Inflammatory macrophage (primary cell): ENCODE data around the gene MRS2.
"Not testable (repeated sequence)": the region's sequence is repeated elsewhere in the genome, so short reads cannot be mapped to it uniquely, and the experiment has no call there.

Experiments
- DNase-seq, 2 donors: peaks; one replicate each; pipeline ENCODE4 v3.0.0-alpha.2; 2020 to 2022
- total RNA-seq, 18 experiments: gene quantifications; one replicate each; lab custom pipeline; 2026; ENCODE audit warnings: mixed read lengths in 6 of 18, inconsistent platforms in 2 of 18; lab: John Stamatoyannopoulos, UW

The MRS2 gene, protein sequence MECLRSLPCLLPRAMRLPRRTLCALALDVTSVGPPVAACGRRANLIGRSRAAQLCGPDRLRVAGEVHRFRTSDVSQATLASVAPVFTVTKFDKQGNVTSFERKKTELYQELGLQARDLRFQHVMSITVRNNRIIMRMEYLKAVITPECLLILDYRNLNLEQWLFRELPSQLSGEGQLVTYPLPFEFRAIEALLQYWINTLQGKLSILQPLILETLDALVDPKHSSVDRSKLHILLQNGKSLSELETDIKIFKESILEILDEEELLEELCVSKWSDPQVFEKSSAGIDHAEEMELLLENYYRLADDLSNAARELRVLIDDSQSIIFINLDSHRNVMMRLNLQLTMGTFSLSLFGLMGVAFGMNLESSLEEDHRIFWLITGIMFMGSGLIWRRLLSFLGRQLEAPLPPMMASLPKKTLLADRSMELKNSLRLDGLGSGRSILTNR
- 24.1 to 94.2 (median 70.7) reads per million in 18 experiments for total RNA-seq

GRCh38 chr6:24402697-24403500, at the start of gene MRS2:
TSS of gene MRS2 (plus strand) at chr6:24402936. CDS start at chr6:24403047, 111 bp downstream.
- DNase-seq = peak; percentile 76 to 90

DNA sequence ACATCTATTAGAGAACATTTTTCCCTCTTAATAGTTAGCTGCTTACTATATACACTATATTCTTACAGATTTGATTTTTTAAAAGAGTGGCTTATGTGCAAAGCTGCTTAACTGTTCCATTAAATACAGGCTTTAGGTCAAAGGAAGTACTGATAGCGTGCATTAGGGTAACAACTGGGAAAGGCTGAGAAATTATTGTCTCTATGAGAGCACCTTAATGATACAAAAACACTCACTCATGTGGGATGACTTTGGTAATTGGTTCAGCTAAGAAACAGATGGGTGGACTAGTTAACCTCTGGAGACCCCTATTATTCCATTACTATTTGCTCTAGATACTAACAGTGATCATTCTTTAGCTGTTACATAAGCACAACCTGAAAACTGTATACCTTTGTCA, 48.9 kb upstream of the MRS2 start:
- no peak for DNase-seq

GRCh38 chr6:24355393-24355792, 47.3 kb upstream of the MRS2 start:
- DNase-seq = no peak

GRCh38 chr6:24356310-24356973, 46.3 kb upstream of the MRS2 start:
- DNase-seq = no peak

DNA sequence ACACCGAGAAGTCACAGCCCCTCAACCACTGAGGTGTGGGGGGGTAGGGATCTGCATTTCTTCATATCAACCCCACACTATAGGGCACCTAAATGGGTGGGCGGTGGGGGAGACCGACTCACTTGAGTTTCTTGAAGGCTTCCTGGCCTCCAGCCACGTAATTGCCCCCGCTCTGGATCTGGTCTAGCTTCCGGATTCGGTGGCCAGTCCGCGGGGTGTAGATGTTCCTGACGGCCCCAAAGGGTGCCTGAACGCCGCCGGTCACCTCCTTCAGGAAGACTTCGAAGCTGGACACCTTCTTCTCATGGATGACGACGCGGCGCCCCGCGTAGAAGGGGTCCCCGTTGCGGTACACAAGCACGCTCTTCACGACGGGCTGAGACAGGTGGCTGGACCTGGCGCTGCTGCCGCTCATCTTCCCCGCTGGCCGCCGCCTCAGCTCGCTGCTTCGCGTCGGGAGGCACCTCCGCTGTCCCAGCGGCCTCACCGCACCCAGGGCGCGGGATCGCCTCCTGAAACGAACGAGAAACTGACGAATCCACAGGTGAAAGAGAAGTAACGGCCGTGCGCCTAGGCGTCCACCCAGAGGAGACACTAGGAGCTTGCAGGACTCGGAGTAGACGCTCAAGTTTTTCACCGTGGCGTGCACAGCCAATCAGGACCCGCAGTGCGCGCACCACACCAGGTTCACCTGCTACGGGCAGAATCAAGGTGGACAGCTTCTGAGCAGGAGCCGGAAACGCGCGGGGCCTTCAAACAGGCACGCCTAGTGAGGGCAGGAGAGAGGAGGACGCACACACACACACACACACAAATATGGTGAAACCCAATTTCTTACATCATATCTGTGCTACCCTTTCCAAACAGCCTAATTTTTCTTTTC, 45.2 kb upstream of the MRS2 start, which contains the start of gene DCDC2:
Gene DCDC2, minus strand, starts transcription at position 724 of the 883 bp plus-strand sequence. Its CDS starts 309 bp downstream, at position 415.
- DNase-seq = no peak

GRCh38 chr6:24358219-24358821, 44.4 kb upstream of the MRS2 start:
- DNase-seq = no peak

- peak; percentile 65 to 87 for DNase-seq
Measured at GRCh38 chr6:24359640-24360454, 42.9 kb upstream of the MRS2 start.

DNA sequence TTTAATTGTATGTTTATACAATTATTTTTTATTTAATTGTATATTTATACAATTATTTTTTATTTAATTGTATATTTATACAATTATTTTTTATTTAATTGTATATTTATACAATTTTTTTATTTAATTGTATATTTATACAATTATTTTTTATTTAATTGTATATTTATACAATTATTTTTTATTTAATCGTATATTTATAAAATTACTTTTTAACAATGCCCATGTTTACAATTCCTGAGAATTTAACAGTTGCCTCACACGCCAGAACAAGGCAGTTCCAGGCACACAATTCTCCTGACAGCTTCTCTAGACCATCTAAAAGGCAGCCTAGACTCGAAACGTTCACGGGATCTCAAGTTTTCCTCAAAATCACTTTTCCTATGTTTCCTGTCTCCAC, 40.4 kb upstream of the MRS2 start:
- DNase-seq = not testable (repeated sequence)

DNA sequence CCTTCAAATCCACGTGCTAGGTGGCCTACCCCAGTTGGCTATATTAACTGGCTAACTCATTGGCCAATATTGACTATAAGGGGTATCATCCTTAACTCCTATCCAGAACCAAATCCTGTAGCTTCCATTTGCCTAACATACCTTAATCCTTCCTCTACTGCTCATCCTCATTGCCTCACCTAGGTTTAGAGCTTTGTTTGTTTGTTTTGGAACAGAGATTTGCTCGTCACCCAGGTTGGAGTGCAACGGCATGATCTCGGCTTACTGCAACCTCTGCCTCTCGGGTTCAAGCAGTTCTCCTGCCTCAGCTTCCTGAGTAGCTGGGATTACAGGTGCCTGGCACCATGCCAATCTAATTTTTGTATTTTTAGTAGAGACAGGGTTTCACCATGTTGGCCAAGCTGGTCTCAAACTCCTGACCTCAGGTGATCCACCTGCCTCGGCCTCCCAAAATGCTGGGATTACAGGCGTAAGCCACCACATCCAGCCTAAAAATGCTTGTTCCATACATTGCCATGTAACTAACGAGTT, 37.6 kb upstream of the MRS2 start:
- not testable (repeated sequence) for DNase-seq

GRCh38 chr6:24374612-24375011, 28.1 kb upstream of the MRS2 start:
- DNase-seq = no peak

GRCh38 chr6:24376871-24377270, 25.9 kb upstream of the MRS2 start:
- DNase-seq = no peak

DNA sequence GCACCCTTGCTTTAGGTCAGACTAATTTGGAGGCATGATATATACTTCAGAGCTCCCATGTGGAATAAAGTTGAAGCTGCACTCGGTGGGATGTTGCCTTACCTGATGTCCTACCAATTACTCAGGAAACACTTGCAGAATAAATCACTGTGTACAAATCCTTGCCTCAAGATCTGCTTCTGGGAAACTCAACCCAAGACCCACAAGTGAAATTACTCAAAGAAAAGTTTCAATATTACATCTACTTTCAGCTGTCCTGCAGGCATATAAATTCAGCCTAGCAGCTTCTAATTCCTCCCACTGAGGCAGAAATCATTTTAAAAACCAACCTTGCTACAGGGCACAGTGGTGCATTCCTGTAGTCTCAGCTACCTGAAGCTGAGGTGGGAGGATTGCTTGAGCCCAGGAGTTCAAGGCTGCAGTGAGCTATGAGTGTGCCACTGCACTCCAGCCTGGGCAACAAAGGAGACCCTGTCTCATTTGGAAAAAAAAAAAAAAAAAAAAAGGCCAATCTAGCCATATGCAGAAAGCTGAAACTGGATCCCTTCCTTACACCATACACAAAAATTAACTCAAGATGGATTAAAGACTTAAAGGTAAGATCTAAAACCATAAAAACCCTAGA, 24.2 kb upstream of the MRS2 start:
- no peak for DNase-seq

- no peak for DNase-seq
Measured at GRCh38 chr6:24381476-24382219, 21.1 kb upstream of the MRS2 start.

- no peak for DNase-seq
Measured at GRCh38 chr6:24382220-24382540, 20.6 kb upstream of the MRS2 start.

DNA sequence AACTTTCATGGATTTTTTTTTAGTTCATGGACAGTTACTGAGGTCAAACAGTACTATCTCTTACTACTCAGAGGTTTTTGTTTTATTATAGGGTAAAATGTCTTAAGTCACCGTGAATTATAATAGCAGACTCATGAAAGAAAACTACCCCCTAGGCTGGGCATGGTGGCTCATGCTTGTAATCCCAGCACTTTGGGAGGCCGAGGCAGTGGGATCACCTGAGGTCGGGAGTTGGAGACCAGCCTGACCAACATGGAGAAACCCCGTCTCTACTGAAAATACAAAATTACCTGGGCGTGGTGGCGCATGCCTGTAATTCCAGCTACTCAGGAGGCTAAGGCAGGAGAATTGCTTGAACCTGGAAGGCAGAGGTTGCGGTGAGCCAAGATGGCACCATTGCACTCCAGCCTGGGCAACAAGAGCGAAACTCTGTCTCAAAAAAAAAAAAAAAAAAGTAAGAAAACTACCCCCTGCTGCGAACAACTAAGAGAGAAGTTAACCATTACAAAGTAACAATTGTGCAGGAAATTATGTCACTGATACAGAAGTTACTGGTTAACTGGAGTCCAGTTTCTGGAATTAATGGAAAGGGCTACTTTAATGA, 19.7 kb upstream of the MRS2 start:
- DNase-seq = not testable (repeated sequence)

GRCh38 chr6:24384369-24385130, 18.2 kb upstream of the MRS2 start:
- DNase-seq = not testable (repeated sequence)

DNA sequence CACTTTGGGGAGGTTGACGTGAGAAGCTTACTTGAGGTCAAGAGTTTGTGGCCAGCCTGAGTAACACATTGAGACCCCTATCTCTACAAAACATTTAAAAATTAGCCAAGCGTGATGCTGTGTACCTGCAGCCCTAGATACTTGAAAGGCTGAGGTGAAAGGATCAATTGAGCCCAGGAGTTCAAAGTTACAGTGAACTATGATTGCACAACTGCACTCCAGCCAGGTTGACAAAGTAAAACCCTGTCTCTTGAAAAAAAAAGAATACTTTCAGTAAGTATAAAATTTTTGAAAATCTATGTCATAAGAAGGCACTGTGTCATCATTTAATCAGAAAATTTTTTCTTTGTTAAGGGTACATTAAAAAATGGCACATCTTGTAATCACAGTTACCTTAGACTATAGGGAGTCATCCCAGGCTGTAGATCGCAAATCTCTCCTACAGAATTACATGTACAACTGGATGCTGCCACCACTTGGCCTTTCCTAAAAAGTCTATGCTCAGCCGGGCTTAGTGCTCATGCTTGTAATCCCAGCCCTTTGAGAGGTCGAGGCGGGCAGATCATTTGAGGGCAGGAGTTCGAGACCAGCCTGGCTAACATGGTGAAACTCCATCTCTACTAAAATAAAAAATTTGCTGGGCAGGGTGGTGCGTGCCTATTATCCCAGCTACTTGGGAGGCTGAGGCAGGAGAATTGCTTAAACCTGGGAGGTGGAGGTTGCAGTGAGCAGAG, 17.0 kb upstream of the MRS2 start:
- no peak for DNase-seq
